ENCODE data around the gene DNTT. TPM values are rescaled to one million over a fixed set of nuclear protein-coding genes. Genes with fewer than 3 reads are reported as not detected.

The DNTT gene
- total RNA-seq, 2 experiments from 2014 or later, result not detected

- ChIA-PET POLR2A (no interaction called here), CTCF (interaction anchor here (0.9 kb wide), 1 partner anchor 51 kb away, joined by 4 read pairs; no protein-coding TSS in a partner anchor)
- ATAC-seq, result no peak
- H3K36me3 Mint-ChIP-seq (ENCODE audit: low read depth), result no peaks in the 10 kb centered on the region
- H3K9me3 Mint-ChIP-seq (ENCODE audit: low read depth), result no peaks in the 10 kb centered on the region
- intact Hi-C loops (cut with DNase I, micrococcal nuclease), result no loop called here
- H3K4me3 Mint-ChIP-seq, result no peak overlapping the region
- no peak overlapping the region for H3K27ac Mint-ChIP-seq
- no peak for DNase-seq
- H3K4me1 Mint-ChIP-seq, result no peaks in the 10 kb centered on the region
- H3K27me3 Mint-ChIP-seq, result peaks cover 5% of the 10 kb centered on the region
Observed at GRCh38 chr10:96280859-96281258, 23.4 kb upstream of the DNTT start.

- POLR2A ChIA-PET, result no interaction called here
- Mint-ChIP-seq H3K36me3 (ENCODE audit: low read depth) (no peaks in the 10 kb centered on the region), H3K4me3 (no peak overlapping the region), H3K9me3 (ENCODE audit: low read depth) (no peaks in the 10 kb centered on the region), H3K27me3 (peaks cover 5% of the 10 kb centered on the region), H3K4me1 (no peaks in the 10 kb centered on the region), H3K27ac (no peak overlapping the region)
- intact Hi-C loops (cut with DNase I, micrococcal nuclease), result no loop called here
- ATAC-seq (no peak), DNase-seq (no peak)
- CTCF ChIA-PET, result interaction anchor here (0.9 kb wide), 1 partner anchor 52 kb away, joined by 4 read pairs; no protein-coding TSS in a partner anchor
Observed at GRCh38 chr10:96281444-96282029, 22.7 kb upstream of the DNTT start.

GRCh38 chr10:96283351-96283750, 20.9 kb upstream of the DNTT start:
- Mint-ChIP-seq H3K27ac (no peak overlapping the region), H3K27me3 (peaks cover 2% of the 10 kb centered on the region), H3K36me3 (ENCODE audit: low read depth) (no peaks in the 10 kb centered on the region), H3K4me3 (no peak overlapping the region), H3K9me3 (ENCODE audit: low read depth) (no peaks in the 10 kb centered on the region), H3K4me1 (peaks cover 12% of the 10 kb centered on the region)
- ATAC-seq (no peak), DNase-seq (no peak)
- CTCF ChIA-PET, result no interaction called here
- POLR2A ChIA-PET, result no interaction called here
- intact Hi-C loops (cut with DNase I, micrococcal nuclease), result no loop called here

- ATAC-seq (no peak), DNase-seq (no peak)
- Mint-ChIP-seq H3K9me3 (ENCODE audit: low read depth) (no peaks in the 10 kb centered on the region), H3K4me1 (peaks cover 14% of the 10 kb centered on the region), H3K27ac (no peak overlapping the region), H3K27me3 (peaks cover 2% of the 10 kb centered on the region), H3K4me3 (no peak overlapping the region), H3K36me3 (ENCODE audit: low read depth) (no peaks in the 10 kb centered on the region)
- intact Hi-C loops (cut with DNase I, micrococcal nuclease), result no loop called here
- POLR2A ChIA-PET, result no interaction called here
- CTCF ChIA-PET, result interaction anchor here (0.6 to 3.4 kb wide), 4 partner anchors 9 to 987 kb away, joined by 3 to 14 read pairs (median 4); no protein-coding TSS in a partner anchor
Observed at GRCh38 chr10:96283756-96284155, 20.5 kb upstream of the DNTT start.

GRCh38 chr10:96285331-96285752, 18.9 kb upstream of the DNTT start:
- H3K4me1 Mint-ChIP-seq, result peaks cover 14% of the 10 kb centered on the region
- ATAC-seq, result no peak
- ChIA-PET POLR2A (no interaction called here), CTCF (interaction anchor here (3.4 kb wide), 1 partner anchor 9 kb away, joined by 14 read pairs; no protein-coding TSS in a partner anchor)
- intact Hi-C loops (cut with DNase I, micrococcal nuclease), result no loop called here
- no peaks in the 10 kb centered on the region for H3K9me3 Mint-ChIP-seq (ENCODE audit: low read depth)
- H3K27ac Mint-ChIP-seq, result no peak overlapping the region
- H3K36me3 Mint-ChIP-seq (ENCODE audit: low read depth), result no peaks in the 10 kb centered on the region
- DNase-seq, result no peak
- no peak overlapping the region for H3K4me3 Mint-ChIP-seq
- no peaks in the 10 kb centered on the region for H3K27me3 Mint-ChIP-seq

GRCh38 chr10:96287392-96288105, 16.7 kb upstream of the DNTT start:
- Mint-ChIP-seq H3K4me3 (no peak overlapping the region), H3K9me3 (ENCODE audit: low read depth) (no peaks in the 10 kb centered on the region), H3K27ac (peak overlapping the region; percentile 49), H3K36me3 (ENCODE audit: low read depth) (no peaks in the 10 kb centered on the region), H3K4me1 (peaks cover 16% of the 10 kb centered on the region), H3K27me3 (no peaks in the 10 kb centered on the region)
- POLR2A ChIA-PET, result no interaction called here
- CTCF ChIA-PET, result interaction anchor here (0.6 to 2.2 kb wide), 6 partner anchors 10 to 517 kb away, joined by 3 to 10 read pairs (median 4); partner anchors contain the start of gene TLL2
- DNase-seq, result no peak
- peak; percentile 42 for ATAC-seq
- intact Hi-C loops (cut with DNase I, micrococcal nuclease), result no loop called here

GRCh38 chr10:96288151-96288621, 16.0 kb upstream of the DNTT start:
- ATAC-seq (peak; percentile 61), DNase-seq (no peak)
- Mint-ChIP-seq H3K9me3 (ENCODE audit: low read depth) (no peaks in the 10 kb centered on the region), H3K27ac (peak overlapping the region; percentile 49), H3K4me3 (no peak overlapping the region), H3K4me1 (peaks cover 16% of the 10 kb centered on the region), H3K36me3 (ENCODE audit: low read depth) (no peaks in the 10 kb centered on the region), H3K27me3 (no peaks in the 10 kb centered on the region)
- CTCF ChIA-PET, result interaction anchor here (0.6 to 2.2 kb wide), 5 partner anchors 10 to 517 kb away, joined by 4 to 10 read pairs (median 4); no protein-coding TSS in a partner anchor
- POLR2A ChIA-PET, result no interaction called here
- intact Hi-C loops (cut with DNase I, micrococcal nuclease), result no loop called here

GRCh38 chr10:96289218-96289910, 14.9 kb upstream of the DNTT start:
- Mint-ChIP-seq H3K4me1 (peaks cover 19% of the 10 kb centered on the region), H3K9me3 (ENCODE audit: low read depth) (no peaks in the 10 kb centered on the region), H3K27me3 (no peaks in the 10 kb centered on the region), H3K27ac (no peak overlapping the region), H3K36me3 (ENCODE audit: low read depth) (no peaks in the 10 kb centered on the region), H3K4me3 (no peak overlapping the region)
- intact Hi-C loops (cut with DNase I, micrococcal nuclease), result no loop called here
- POLR2A ChIA-PET, result no interaction called here
- no peak for DNase-seq
- CTCF ChIA-PET, result no interaction called here
- ATAC-seq, result no peak

- intact Hi-C loops (cut with DNase I, micrococcal nuclease), result loop anchor here in 1 of 2 experiments (10.0 kb wide), 1 partner anchor 596 kb away; the partner anchor contains the start of gene TCTN3
- no peak overlapping the region for H3K27ac Mint-ChIP-seq
Observed at GRCh38 chr10:96290368-96291133, 13.7 kb upstream of the DNTT start.

GRCh38 chr10:96292971-96293920, 11.0 kb upstream of the DNTT start:
- ChIA-PET CTCF (interaction anchor here (0.7 to 6.8 kb wide), 13 partner anchors 8 to 409 kb away, joined by 3 to 64 read pairs (median 4); partner anchors contain the start of gene DNTT), POLR2A (no interaction called here)
- Mint-ChIP-seq H3K9me3 (ENCODE audit: low read depth) (no peaks in the 10 kb centered on the region), H3K4me3 (no peak overlapping the region), H3K27ac (no peak overlapping the region), H3K4me1 (peaks cover 26% of the 10 kb centered on the region), H3K36me3 (ENCODE audit: low read depth) (no peaks in the 10 kb centered on the region), H3K27me3 (no peaks in the 10 kb centered on the region)
- ATAC-seq (peak; percentile 84), DNase-seq (peak; percentile 36)
- intact Hi-C loops (cut with DNase I, micrococcal nuclease), result loop anchor here (1.0 to 10.0 kb wide), 3 partner anchors 64 to 598 kb away; partner anchors contain the start of gene TCTN3 (in 1 of the 2)

More at GRCh38 chr10:96290368-96291133, 13.7 kb upstream of the DNTT start:
- Mint-ChIP-seq H3K4me3 (no peak overlapping the region), H3K9me3 (ENCODE audit: low read depth) (no peaks in the 10 kb centered on the region), H3K4me1 (peaks cover 22% of the 10 kb centered on the region), H3K27me3 (no peaks in the 10 kb centered on the region), H3K36me3 (ENCODE audit: low read depth) (no peaks in the 10 kb centered on the region)
- POLR2A ChIA-PET, result interaction anchor here (1.6 kb wide), 1 partner anchor 12 kb away, joined by 4 read pairs; no protein-coding TSS in a partner anchor
- CTCF ChIA-PET, result interaction anchor here (0.6 to 6.8 kb wide), 8 partner anchors 11 to 275 kb away, joined by 3 to 64 read pairs (median 4); no protein-coding TSS in a partner anchor
- DNase-seq (no peak), ATAC-seq (no peak)

Data from activated CD4-positive, alpha-beta T cell treated with anti-CD3 and anti-CD28 coated beads for 36 hours (primary cell).